Esophagus squamous epithelium (tissue), 4 donors: Measurements from ENCODE around the gene DOCK3.

Experiments
- POLR2A ChIP-seq, 4 donors: fragments of 450-650 bp; IDR thresholded peaks; one replicate each; pipeline ENCODE4 v1.6.1; 2017; ENCODE audit warnings: antibody characterized with exemption in 4 of 4, mild to moderate bottlenecking in 4 of 4, moderate library complexity in 3 of 4
- TF ChIP-seq, protein P1 (sequence below), 6 experiments: fragments of 450-650 bp in 4 of 6; fragments of 200-600 bp in 2 of 6; sonication (generic) in 2 of 6; IDR thresholded peaks; one replicate each; pipeline ENCODE4 v1.5.1; 2016 to 2019; ENCODE audit warnings: antibody characterized with exemption in 6 of 6, mild to moderate bottlenecking in 4 of 6, moderate library complexity in 4 of 6

DNA sequence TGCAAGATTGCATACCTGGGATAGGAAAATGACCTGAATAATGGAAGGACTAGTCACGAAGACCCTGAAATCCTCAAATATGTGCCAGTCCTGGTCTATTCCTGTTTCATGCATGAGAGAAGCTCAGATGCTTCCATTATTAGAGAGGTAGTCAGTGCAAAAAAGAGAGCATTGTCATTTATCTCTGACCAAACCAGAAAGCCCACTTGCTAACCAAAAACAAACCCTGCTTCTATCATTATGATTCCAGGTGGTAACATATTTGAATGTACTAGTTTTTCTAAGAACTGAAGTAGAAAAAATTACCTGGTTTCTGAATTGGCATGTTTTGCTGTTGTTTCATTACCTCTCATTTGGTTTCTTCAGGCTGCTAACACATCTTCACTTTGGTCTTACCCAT, 549.6 kb downstream of the DOCK3 start:
- TF ChIP-seq, protein P1, sequence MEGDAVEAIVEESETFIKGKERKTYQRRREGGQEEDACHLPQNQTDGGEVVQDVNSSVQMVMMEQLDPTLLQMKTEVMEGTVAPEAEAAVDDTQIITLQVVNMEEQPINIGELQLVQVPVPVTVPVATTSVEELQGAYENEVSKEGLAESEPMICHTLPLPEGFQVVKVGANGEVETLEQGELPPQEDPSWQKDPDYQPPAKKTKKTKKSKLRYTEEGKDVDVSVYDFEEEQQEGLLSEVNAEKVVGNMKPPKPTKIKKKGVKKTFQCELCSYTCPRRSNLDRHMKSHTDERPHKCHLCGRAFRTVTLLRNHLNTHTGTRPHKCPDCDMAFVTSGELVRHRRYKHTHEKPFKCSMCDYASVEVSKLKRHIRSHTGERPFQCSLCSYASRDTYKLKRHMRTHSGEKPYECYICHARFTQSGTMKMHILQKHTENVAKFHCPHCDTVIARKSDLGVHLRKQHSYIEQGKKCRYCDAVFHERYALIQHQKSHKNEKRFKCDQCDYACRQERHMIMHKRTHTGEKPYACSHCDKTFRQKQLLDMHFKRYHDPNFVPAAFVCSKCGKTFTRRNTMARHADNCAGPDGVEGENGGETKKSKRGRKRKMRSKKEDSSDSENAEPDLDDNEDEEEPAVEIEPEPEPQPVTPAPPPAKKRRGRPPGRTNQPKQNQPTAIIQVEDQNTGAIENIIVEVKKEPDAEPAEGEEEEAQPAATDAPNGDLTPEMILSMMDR (IDR thresholded peaks at IDR 0.05) = no peak
- no peak for TF ChIP-seq POLR2A (IDR thresholded peaks at IDR 0.05)
